PC-3 (cell line): ENCODE measurements around the gene HNRNPAB. TPM values are rescaled to one million over a fixed set of nuclear protein-coding genes. Genes with fewer than 3 reads are reported as not detected.

ENCODE experiments used
- ATAC-seq: fragments of 200-7000 bp; cut with Tn5 transposase; 2 replicates; pipeline ENCODE4 v1.9.1; 2020; ENCODE audit warnings: mild to moderate bottlenecking, moderate library complexity
- BruUV-seq: library from RNA; stranded (reverse); fragments of 400-500 nt; replicated peaks from 2 replicates; lab custom pipeline; 2021; lab: Mats Ljungman, UMichigan
- CTCF ChIA-PET: fragments of 300-600 bp; sonication (Branson Sonifier 250); formaldehyde crosslinking; loops from one replicate; lab custom pipeline; 2022; ENCODE audit warnings: antibody characterized with exemption; lab: Charles Lee
- POLR2A ChIA-PET: fragments of 300-600 bp; sonication (Branson Sonifier 250); formaldehyde crosslinking; loops from one replicate; lab custom pipeline; 2022; ENCODE audit warnings: antibody characterized with exemption; ENCODE audit not compliant: unreplicated experiment; lab: Charles Lee
- DNase-seq: peaks from one replicate; pipeline ENCODE4 v3.0.0-alpha.2; 2015
- H2AFZ ChIP-seq: fragments of 300-600 bp; sonication (generic); 2 replicates; pipeline ENCODE4 v1.6.0; 2016; ENCODE audit warnings: antibody characterized with exemption, low read length
- H3F3A ChIP-seq: fragments of 300-600 bp; sonication (generic); one replicate; pipeline ENCODE4 v1.6.0; 2017; ENCODE audit warnings: antibody characterized with exemption, low read length, control low read depth, mild to moderate bottlenecking; ENCODE audit not compliant: unreplicated experiment
- H3K27ac ChIP-seq: fragments of 300-600 bp; sonication (generic); 2 replicates; pipeline ENCODE4 v1.5.1; 2016; ENCODE audit warnings: mild to moderate bottlenecking, low read length
- H3K27me3 ChIP-seq: fragments of 300-600 bp; sonication (generic); 2 replicates; pipeline ENCODE4 v1.6.1; 2016; ENCODE audit warnings: low read length, mixed read lengths
- H3K36me3 ChIP-seq: fragments of 300-600 bp; sonication (generic); 2 replicates; pipeline ENCODE4 v1.6.1; 2016; ENCODE audit warnings: low read depth, mixed run types, low read length, mixed read lengths
- H3K4me1 ChIP-seq: fragments of 300-600 bp; sonication (generic); 2 replicates; pipeline ENCODE4 v1.5.1; 2016; ENCODE audit warnings: low read length; ENCODE audit not compliant: insufficient read depth
- H3K4me2 ChIP-seq: fragments of 300-600 bp; sonication (generic); 2 replicates; pipeline ENCODE4 v1.6.0; 2016; ENCODE audit warnings: low read length
- H3K4me3 ChIP-seq: fragments of 300-600 bp; sonication (generic); 2 replicates; pipeline ENCODE4 v1.5.1; 2016; ENCODE audit warnings: mild to moderate bottlenecking, low read length, mixed read lengths
- H3K79me2 ChIP-seq: fragments of 300-600 bp; sonication (generic); 2 replicates; pipeline ENCODE4 v1.6.1; 2017; ENCODE audit warnings: low read length, mixed read lengths
- H3K9ac ChIP-seq: fragments of 300-600 bp; sonication (generic); 2 replicates; pipeline ENCODE4 v1.6.0; 2016; ENCODE audit warnings: mild to moderate bottlenecking, low read length
- H3K9me2 ChIP-seq: fragments of 300-600 bp; sonication (generic); replicated peaks from 2 replicates; pipeline ENCODE4 v1.6.1; 2016; ENCODE audit warnings: mixed run types, low read length, mixed read lengths
- H3K9me3 ChIP-seq: fragments of 300-600 bp; sonication (generic); 2 replicates; pipeline ENCODE4 v1.6.1; 2016; ENCODE audit warnings: low read length, mixed read lengths
- H4K20me1 ChIP-seq: fragments of 300-600 bp; sonication (generic); 2 replicates; pipeline ENCODE4 v1.6.1; 2016; ENCODE audit warnings: low read length, mixed read lengths
- CTCF ChIP-seq: fragments of 300-600 bp; sonication (generic); conservative IDR thresholded peaks from 2 replicates; pipeline ENCODE4 v1.5.1; 2017; ENCODE audit warnings: antibody characterized with exemption, low read depth, mild to moderate bottlenecking, low read length
- EZH2 ChIP-seq: fragments of 300-600 bp; sonication (generic); IDR thresholded peaks from one replicate; pipeline ENCODE4 v1.6.1; 2017; ENCODE audit warnings: antibody characterized with exemption, mild to moderate bottlenecking, low read length; ENCODE audit not compliant: unreplicated experiment
- EZH2phosphoT487 ChIP-seq: fragments of 300-600 bp; sonication (generic); IDR thresholded peaks from 2 replicates; pipeline ENCODE4 v1.6.1; 2018; ENCODE audit warnings: mild to moderate bottlenecking, antibody characterized with exemption, low read length, borderline replicate concordance
- intact Hi-C: fragments of 100-400 bp; cut with micrococcal nuclease; formaldehyde crosslinking; loops from 2 replicates; pipeline ENCODE4 v1.9.0; 2023
- total RNA-seq: library from RNA; depleted of rRNA; stranded (reverse); fragments of >200 nt; gene quantifications from 2 replicates; pipeline ENCODE4 v1.2.3, GENCODE V29; 2014

HNRNPAB gene
- total RNA-seq, 1 experiment from 2014 or later, result 231 TPM

GRCh38 chr5:178216779-178217178 lies 12.4 kb downstream of the HNRNPAB start:
- no peak overlapping the region for H3K27ac ChIP-seq
- H4K20me1 ChIP-seq, result peaks cover 14% of the 10 kb centered on the region
- H3K4me2 ChIP-seq, result no peak overlapping the region
- no peaks in the 10 kb centered on the region for H3K4me1 ChIP-seq
- ATAC-seq, result no peak
- H3F3A ChIP-seq, result no peaks in the 10 kb centered on the region
- no peaks in the 10 kb centered on the region for H3K9me2 ChIP-seq
- no peaks in the 10 kb centered on the region for H3K79me2 ChIP-seq
- no TSS peak for BruUV-seq
- H3K9me3 ChIP-seq, result no peaks in the 10 kb centered on the region
- no peak overlapping the region for H2AFZ ChIP-seq
- CTCF ChIA-PET, result no interaction called here
- no peaks in the 10 kb centered on the region for H3K27me3 ChIP-seq
- POLR2A ChIA-PET, result no interaction called here
- H3K36me3 ChIP-seq, result peaks cover 42% of the 10 kb centered on the region
- TF ChIP-seq EZH2 (no peak), EZH2phosphoT487 (no peak), CTCF (no peak)
- H3K9ac ChIP-seq, result no peak overlapping the region
- intact Hi-C loops, result no loop called here
- H3K4me3 ChIP-seq, result no peak overlapping the region
- DNase-seq, result no peak

GRCh38 chr5:178218237-178218776 lies 14.0 kb downstream of the HNRNPAB start:
- no peaks in the 10 kb centered on the region for H3K79me2 ChIP-seq
- H3K4me3 ChIP-seq, result no peak overlapping the region
- no TSS peak for BruUV-seq
- no peaks in the 10 kb centered on the region for H3K9me3 ChIP-seq
- DNase-seq (no peak), ATAC-seq (no peak)
- intact Hi-C loops, result no loop called here
- H3K9ac ChIP-seq, result no peak overlapping the region
- no peaks in the 10 kb centered on the region for H3K4me1 ChIP-seq
- no peaks in the 10 kb centered on the region for H3F3A ChIP-seq
- TF ChIP-seq EZH2phosphoT487 (no peak), EZH2 (no peak), CTCF (no peak)
- no peak overlapping the region for H2AFZ ChIP-seq
- no peaks in the 10 kb centered on the region; the same call in 1 of the 2 replicates for H4K20me1 ChIP-seq
- ChIA-PET CTCF (no interaction called here), POLR2A (no interaction called here)
- H3K9me2 ChIP-seq, result no peaks in the 10 kb centered on the region
- H3K27me3 ChIP-seq, result no peaks in the 10 kb centered on the region
- peaks cover 28% of the 10 kb centered on the region; the same call in 1 of the 2 replicates for H3K36me3 ChIP-seq
- no peak overlapping the region for H3K27ac ChIP-seq
- no peak overlapping the region for H3K4me2 ChIP-seq

GRCh38 chr5:178218827-178219226 lies 14.5 kb downstream of the HNRNPAB start:
- H3K4me1 ChIP-seq, result no peaks in the 10 kb centered on the region
- intact Hi-C loops, result no loop called here
- no peak overlapping the region for H3K4me3 ChIP-seq
- H3F3A ChIP-seq, result no peaks in the 10 kb centered on the region
- no peak for ATAC-seq
- BruUV-seq, result no TSS peak
- no peak overlapping the region for H2AFZ ChIP-seq
- no peak for TF ChIP-seq EZH2phosphoT487
- TF ChIP-seq EZH2, result no peak
- ChIA-PET POLR2A (no interaction called here), CTCF (no interaction called here)
- H3K9me3 ChIP-seq, result no peaks in the 10 kb centered on the region
- no peak overlapping the region for H3K9ac ChIP-seq
- no peak overlapping the region for H3K4me2 ChIP-seq
- no peak overlapping the region for H3K27ac ChIP-seq
- no peaks in the 10 kb centered on the region for H3K27me3 ChIP-seq
- H4K20me1 ChIP-seq, result no peaks in the 10 kb centered on the region; the same call in 1 of the 2 replicates
- no peaks in the 10 kb centered on the region for H3K9me2 ChIP-seq
- H3K79me2 ChIP-seq, result no peaks in the 10 kb centered on the region
- peaks cover 24% of the 10 kb centered on the region; the same call in 1 of the 2 replicates for H3K36me3 ChIP-seq
- DNase-seq, result no peak
